GM18861 (cell line): ENCODE measurements around the gene ST7.
"Not testable (repeated sequence)": the region's sequence is repeated elsewhere in the genome, so short reads cannot be mapped to it uniquely, and the experiment has no call there.

Experiments used
- ATAC-seq: cut with Tn5 transposase; IDR thresholded peaks from one replicate; pipeline ENCODE4 v1.9.1; 2021; ENCODE audit not compliant: unreplicated experiment

Gene ST7

DNA sequence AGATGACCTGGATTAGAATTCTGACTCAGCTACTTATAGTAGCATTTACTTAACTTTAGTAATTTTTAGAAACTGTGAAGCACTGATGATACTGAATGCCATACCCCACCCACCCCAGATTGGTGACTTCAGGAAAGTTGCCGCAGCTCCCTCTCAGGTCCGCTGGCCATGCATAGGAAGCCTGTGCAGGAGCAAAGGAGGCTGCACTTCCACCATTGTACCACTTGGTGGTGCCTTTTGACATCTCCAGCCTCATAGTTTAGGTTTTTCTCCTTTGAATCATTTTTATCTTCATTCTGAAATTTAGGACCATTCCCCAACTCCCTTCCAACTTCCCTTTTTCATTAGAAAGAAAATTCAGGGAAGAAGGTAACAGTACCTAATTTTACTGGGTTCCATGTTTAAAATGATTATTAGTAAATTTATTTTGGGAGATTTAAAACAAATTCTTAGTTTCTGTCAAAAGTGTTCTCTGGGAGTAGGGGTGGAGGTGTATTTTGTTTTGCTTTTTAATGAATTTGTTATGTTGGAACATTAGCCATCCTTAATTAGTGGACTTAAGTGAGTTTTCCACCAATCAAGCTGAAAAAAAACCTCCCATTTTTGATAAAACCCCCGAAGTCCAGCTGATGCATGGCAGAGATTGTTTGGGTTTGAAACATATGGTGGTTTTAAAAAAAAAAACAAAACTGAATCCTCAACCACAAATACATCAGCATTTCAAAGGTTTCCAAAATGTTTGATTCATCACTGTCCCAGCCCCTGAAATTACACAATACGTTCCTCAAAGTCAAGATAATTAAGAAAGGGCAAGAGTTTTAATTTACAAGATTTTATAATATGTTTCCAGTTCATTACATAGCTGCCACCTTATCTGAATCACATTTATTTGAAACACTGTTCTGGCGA lies 259.9 kb downstream of the ST7 start:
- peak; percentile 84 for ATAC-seq

GRCh38 chr7:117216010-117216409 lies 262.7 kb downstream of the ST7 start:
- ATAC-seq: no peak

- ATAC-seq: no peak
Observed at GRCh38 chr7:117216436-117217069, 263.3 kb downstream of the ST7 start.

DNA sequence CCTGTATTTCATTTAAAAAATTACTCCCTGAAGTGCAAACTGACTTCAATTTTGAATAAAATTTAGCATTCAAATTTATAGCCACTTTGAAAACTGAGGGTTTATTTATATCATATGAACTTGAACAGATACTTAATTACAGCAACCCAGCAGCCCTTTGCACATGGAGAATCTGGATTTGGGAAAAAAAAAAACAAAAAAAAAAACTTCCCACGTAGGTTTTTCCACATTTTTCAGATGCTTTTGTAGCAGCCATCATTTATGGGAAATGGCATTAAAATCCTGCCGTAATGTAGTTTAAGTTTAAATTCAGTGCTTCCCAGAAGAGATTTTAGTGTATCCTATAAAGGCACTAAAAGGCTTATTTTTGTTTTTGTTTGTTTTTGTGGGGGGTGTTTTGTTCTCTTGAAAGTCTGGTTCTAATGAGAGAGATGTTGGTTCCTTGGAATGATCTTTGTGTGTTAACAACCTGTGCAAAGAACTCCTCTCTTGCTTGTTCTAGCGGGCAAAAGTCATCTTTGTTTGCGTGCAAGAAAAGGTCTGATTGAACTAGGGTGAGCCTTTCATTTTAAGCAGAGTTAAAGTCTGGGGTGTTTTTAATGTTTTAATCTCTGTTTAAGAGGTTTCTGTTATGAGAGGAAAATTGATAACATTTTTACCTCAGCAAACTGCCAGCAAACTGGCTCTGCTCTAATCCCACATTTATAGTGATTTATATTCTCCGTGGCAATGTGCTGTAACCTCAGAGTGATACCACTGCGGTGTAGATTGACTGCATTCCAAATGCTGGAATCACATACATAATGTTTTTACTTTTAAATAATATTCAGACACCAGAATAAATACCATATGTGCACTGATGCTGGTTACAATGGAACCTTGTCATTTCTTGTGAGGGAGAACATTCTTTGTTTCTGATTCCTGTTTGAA lies 264.1 kb downstream of the ST7 start:
- ATAC-seq: no peak

DNA sequence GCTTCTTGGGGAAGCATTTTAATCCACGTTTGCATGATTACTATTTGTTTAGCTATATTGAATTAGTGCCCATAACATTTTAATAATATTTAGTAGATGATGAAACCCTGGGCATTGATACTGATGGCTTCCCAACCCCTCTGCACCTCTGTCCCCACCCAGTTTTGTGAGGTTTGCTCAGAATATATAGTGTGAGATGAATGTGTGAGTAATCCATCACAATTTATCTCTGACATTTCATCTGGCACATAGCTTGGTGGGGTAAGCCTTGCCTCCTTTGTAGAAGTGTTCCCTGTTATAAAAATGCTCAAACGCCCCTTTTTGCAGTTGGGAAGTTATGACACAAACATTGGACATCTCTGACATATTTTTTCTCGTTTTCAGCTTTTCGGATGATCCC lies 265.4 kb downstream of the ST7 start:
- ATAC-seq: no peak

- no peak for ATAC-seq
Observed at GRCh38 chr7:117219485-117219884, 266.2 kb downstream of the ST7 start.

GRCh38 chr7:117220836-117221235 lies 267.5 kb downstream of the ST7 start:
- ATAC-seq: no peak

- no peak for ATAC-seq
Observed at GRCh38 chr7:117225536-117225935, 272.2 kb downstream of the ST7 start.

- no peak for ATAC-seq
Observed at GRCh38 chr7:117227091-117227490, 273.8 kb downstream of the ST7 start.

- ATAC-seq: no peak
Observed at GRCh38 chr7:117229350-117229749, 276.0 kb downstream of the ST7 start.

- peak; percentile 59 for ATAC-seq
Observed at GRCh38 chr7:117230276-117231046, 277.2 kb downstream of the ST7 start.

DNA sequence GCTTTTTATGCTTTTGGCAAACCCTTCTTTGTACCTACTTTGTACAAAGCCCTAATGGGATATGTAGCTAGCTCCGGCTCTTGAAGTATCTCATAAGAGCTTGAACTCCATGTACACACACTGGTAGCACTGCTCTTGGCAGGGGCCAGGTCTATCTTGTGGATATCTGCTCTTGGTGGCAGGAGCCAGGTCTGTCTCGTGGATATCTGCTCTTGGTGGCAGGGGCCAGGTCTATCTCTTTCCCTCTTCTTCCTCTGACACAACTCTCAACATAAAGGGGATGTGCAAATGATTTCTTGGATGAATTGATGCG lies 277.7 kb downstream of the ST7 start:
- no peak for ATAC-seq

GRCh38 chr7:117237646-117238045 lies 284.3 kb downstream of the ST7 start:
- no peak for ATAC-seq

DNA sequence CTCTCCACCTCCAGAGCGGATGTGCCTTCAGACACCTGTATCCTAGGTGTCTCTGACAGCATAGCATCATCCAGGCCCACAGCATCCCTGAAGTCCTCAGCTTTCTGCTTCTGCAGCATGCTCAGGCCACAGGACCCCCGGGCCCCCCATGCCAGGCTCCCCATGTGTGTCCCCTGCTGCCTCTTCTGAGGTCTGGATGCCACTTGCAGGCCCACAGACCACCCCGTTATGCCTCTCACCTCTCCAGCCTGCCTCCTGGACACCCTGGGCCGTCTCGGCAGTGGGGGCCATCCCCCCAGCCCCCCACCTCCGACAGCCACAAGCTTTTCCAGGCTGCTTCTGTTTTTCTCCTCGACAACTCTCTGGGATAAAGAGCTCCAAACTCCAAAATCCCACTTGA lies 285.2 kb downstream of the ST7 start:
- no peak for ATAC-seq

- ATAC-seq: no peak
Observed at GRCh38 chr7:117238937-117239336, 285.6 kb downstream of the ST7 start.

- no peak for ATAC-seq
Observed at GRCh38 chr7:117241088-117241487, 287.8 kb downstream of the ST7 start.

- ATAC-seq: no peak
Observed at GRCh38 chr7:117243390-117243789, 290.1 kb downstream of the ST7 start.

DNA sequence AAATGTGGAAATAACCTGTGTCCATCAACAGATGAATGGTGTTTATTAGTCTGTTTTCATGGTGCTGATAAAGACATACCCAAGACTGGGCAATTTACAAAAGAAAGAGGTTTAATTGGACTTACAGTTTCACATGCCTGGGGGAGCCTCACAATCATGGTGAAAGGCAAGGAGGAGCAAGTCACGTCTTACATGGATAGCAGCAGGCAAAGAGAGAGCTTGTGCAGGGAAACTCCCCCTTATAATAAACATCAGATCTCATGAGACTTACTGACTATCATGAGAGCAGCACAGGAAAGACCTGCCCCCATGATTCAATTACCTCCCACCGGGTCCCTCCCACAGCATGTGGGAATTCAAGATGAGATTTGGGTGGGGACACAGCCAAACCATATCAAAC lies 292.4 kb downstream of the ST7 start:
- ATAC-seq: not testable (repeated sequence)

DNA sequence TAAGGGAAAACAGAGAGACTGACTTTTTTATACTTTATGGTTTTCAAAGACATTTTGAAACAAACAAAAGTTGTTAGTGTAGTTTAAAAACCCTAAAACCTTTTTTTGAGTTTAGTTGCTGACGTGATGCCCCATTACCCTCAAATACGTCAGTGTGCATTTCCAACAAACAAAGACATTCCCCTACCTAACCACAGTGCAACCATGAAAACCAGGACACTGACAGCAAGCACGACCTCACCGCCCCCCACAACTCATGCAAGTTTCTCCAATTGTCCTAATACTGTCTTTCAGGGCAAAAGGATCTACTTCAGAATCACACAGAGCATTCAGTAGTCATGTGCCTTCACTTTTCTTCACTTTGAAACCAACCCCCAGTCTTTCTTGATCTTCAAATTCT lies 294.5 kb downstream of the ST7 start:
- ATAC-seq: no peak

DNA sequence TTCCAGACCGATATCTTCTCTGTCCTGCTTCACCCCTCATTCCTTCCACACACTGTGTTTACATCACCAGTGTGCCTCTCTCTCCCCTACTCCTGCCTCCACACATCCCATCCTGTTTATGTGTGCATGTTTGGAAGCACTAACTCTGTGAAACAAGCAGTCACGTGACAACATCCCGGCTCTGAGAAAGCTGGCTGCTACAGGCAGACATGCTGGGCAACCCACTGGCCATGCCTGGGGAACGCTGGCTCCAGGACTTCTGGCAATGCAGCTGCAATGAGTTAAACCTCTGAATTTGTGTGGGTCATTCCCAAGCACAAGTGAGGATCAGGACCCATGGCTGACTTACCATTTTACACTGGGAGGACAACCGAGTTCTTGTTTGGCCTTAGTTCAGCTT lies 295.5 kb downstream of the ST7 start:
- ATAC-seq: no peak

DNA sequence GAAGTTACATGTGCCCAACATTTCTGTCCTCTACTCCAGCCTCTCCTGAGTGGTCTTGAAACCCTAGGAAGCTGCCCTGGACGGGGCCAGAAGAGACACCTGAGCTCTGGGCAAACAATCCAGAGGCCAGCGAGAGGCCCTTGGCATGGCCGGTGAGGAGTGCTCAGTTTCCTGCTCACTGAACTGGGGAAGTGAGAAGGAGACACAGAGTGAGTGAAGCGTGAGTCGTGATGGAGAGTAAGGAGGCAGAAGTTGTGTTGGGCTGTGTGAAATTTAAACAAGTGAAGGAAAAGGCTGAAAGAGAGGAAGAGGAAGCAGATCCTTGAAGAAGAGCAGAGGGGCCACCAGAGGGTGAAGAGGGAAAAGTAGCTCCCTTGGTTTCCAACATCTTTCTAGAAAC lies 296.4 kb downstream of the ST7 start:
- ATAC-seq: no peak
